HG02610 (cell line): ENCODE measurements around the gene MAML2.
A peak's percentile ranks its signal among the peaks of the same experiment; 100 is the strongest.

Experiments
- ATAC-seq: cut with Tn5 transposase; IDR thresholded peaks from one replicate; pipeline ENCODE4 v1.9.1; 2021; ENCODE audit warnings: mild to moderate bottlenecking, moderate library complexity; ENCODE audit not compliant: unreplicated experiment

The MAML2 gene

DNA sequence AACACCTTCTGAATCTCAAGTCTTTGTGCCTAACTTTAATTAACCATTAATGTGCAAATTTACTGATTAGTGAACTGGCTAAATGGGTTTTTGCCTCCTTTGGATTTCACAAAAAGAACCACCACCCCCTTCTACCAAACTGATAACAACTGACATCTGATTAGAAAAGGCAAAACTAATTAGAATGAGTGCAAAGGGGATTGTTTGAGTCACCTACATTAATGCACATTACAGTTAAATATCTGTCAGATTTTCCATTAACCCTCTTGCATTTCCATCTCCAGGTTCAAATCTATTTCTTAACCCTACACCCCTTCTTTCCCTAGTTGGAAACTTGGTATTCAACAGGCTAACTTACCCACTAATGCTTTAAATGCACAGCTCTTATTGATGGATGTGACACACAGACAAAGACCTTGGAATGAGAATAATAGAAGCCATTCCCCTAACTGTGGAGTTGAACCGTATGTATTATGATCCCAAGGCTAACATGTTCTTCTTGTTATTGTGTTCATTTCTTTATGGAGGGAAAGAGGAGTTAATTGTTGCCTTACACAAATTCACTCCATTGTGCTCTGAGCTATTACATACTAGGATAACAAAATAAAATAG is 257.6 kb downstream of the MAML2 start:
- no peak for ATAC-seq

DNA sequence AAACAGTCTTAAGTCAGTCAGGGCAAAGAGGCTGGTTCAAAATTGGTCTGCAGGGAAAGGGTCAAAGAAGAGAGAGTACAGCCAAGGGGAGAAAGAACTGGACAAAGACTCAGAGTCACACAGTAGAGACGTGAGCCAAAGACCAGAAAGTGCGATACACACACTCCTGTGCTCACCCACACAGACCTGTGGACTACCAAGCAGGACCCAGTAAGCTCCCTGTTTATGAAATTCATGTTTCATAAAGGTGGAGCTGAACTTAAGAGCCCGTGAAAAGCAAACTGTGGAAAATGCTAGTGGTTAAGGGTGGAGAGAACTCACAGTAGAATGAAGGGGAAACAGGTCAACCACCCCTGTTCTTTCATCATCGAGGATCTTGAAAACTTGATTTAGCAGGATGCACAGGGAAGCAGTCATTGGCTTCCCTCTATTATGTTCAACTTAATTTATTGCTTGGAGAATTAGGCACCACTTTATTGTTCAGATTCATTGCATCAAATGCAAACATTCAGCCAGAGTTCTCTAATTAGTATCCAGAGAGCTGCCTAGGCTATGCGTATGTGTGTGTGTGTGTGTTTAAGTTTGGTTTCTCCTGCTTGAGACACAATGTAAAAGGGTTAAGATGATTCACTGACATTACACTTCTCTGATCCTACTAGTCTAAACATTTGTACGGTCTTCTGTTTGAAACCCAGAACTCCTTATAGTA is 258.2 kb downstream of the MAML2 start:
- no peak for ATAC-seq

DNA sequence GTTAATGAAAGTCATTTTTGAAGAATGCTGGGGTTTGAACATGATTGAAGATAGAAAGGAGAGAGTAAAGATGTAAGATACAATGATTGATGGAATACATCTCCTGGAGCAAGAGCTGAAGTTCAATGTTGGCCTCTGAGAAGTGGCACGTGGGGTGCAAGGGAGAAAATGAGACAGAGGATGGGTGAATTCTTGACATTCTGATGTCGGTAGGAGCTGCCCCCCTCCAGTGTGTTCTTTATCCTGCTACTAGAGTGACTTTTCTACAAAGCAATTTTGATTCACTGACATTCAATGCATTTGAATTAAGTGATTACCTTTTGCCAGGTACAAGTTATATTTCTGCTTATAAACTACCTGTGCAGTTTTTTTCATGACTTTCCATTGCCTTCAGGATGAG is 260.1 kb downstream of the MAML2 start:
- no peak for ATAC-seq

DNA sequence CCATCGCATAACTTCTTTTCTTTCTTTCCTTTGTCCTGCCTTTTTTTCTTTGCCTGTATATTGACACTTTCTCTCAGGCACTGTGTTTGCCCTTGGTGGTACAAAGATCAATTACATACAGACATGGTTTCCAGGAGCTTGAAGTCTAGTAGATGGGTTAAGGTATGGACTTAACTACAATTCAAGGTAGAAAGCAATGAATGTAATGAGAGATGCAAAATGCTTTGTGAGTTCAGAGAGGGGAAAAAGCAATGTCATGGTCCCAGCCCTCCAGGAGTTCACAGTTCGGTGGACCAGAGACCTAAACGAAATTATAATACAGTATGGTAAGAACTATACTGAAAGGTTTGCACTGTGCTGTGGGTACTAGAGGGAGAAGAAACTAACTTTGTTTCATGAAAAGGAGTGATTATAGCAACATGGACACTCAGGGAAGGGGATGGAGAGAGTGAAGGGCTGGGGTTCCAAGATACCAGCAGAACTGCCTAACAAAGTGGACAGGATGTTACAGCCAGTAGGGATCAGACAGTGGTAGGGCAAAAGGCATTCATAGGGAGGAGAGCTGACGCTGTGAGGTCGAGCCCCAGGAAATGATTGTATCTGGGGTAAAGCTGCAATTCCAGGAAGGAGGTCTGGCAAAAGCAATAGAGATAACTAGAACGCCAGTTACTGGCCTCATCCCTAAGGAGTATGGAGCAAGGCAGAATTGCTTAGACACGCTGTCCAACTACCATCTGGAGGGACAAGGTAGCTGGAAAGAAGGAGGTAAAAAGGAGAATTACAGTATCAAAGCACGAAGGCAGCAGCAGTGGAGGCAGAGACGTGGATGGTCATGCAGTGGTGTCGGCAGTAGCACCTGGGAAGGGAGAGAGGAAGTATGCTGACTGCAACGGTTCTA is 260.7 kb downstream of the MAML2 start:
- ATAC-seq = no peak

DNA sequence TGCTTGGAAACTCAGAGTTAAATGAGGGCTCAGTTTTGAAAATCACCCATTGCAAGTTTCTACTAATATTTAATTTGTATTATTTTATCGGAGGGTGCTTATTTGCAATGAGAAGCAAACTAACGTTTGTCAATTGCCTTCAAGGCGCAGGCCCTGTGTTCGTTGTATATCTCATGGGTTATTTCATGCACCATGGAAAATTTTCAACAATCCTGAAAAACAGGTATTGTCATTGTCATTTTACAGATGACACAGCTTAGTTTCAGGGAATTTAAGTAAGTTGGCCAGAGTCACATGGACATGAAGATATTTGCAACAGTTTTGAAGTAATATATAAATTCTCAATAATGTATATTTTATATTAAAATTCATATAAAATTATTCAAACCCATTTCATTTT is 261.4 kb downstream of the MAML2 start:
- ATAC-seq = no peak

DNA sequence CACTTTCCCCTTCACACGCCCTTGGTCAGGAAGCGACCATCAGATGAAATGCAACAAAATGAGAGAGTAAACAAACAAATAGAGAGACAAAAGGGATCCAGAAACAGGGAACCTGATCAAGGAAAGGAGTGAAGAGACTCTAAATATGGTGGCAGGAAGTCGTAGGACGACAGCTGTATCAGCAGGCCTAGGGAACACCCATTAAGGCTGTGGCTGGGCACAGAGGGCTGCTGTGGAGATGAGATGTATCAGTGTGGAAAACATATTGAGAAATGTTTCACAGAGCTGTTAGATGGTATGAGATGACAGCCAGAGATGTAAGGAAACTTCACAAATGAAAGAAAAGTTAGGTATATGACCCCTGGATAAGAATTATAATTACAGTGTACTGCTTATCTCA is 263.3 kb downstream of the MAML2 start:
- no peak for ATAC-seq

DNA sequence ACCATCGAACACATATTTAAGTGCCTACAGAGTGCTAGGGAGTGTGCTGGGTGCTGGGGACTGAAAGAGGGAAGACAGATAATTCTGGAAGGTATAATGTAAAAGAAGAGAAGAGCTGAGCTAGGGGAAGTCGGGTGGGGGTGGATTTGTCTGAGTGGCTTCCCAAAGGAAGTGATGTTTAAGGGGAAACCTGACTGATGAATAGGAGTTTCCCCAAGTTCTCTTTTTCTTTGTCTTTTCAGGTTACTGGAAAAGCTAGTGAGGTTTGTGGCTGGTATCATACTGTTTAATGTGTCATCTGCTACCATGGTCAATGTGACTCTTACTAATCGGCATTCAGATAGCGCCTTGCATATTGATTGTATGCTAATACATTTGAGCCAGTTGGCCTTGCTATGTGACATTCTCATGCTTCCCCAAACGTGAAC is 267.4 kb downstream of the MAML2 start:
- peak; percentile 92 for ATAC-seq

DNA sequence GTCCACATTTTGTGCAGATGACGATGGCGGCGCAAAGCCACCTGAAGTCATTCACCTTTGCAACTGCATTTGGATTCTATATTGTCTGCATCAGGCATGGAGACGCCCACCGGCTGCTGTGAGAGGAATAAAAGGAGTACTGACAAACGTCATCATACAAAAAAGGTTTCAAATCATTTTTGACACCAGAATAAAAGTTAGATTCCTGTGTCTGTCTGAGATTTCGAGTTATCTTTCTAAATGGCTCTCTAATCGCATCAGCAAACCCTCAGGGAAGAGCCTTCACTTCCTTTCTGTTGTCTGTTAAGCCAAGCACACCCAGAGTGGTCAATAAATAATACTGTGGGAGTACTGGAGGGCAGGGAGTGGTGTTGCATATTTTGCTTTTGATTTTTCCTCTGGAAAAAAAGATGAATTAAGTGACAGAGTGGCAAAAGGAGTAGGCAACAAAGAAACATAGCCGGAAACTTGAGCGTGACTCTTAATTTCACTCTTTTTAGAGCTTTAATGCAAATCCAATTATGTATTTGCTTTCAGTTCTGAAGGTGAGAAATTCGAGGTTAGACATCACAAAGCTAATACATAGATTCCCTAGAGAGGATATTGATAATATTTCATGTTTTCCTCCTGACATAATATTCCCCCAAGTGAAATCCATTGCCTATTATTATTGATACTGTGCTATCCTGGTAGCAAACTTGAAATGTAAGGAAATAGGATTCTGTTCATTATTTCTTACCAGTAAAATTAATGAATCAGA is 268.3 kb downstream of the MAML2 start:
- no peak for ATAC-seq

DNA sequence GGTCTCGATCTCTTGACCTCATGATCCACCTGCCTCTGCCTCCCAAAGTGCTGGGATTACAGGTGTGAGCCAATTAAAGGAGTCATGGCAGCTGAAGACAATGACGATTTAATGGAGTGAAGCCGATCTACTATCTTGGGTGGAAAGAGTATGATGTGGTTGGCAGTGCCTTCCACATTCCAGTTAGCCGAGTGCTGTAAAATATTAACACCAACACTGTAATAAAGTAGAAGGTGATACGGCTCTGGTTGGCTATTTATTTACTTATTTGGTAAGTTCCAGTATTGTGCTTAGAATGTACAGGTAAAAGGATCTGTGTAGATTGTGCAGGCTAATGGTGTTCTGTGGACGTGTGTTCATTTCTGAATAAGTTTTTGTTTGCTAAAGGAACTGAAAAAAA is 269.5 kb downstream of the MAML2 start:
- ATAC-seq = no peak

DNA sequence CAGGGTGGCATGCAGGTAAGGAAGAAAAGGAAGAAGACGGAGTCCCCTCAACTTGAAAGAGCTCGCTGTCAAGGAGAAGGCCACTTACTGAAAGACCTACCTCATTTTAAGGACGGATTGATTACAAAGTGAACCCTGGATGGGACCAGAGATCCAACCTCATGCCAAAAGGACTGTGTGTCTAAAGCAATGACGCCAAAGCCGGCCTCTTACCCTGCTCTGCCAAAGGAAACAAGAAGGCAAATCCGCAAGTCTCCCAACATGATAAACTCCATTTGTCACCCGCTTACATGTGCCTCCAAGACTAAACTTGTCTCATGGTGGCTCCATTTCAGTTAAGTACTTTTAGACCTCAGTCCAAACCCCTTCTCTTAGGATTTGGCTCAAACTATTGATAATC is 270.4 kb downstream of the MAML2 start:
- no peak for ATAC-seq

DNA sequence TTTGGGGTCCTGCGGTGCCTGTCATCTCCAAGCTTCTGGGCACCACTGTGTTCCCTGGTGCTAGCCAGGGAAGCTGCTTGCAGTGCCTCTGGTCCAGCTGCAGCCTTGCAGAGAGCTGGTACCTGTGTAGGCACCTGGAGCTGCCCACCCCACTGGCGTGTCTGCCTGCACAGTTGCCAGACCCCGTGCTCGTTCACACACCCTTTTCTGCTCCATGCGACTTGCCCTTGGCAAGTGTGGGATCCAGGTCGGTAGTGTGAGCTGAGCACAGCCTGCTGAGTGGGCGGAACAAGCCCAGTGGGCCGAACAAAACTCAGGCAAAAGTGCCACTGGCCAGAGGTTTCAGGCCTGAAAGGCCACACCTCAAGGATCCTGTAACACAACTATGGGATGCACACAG is 272.5 kb downstream of the MAML2 start:
- no peak for ATAC-seq

DNA sequence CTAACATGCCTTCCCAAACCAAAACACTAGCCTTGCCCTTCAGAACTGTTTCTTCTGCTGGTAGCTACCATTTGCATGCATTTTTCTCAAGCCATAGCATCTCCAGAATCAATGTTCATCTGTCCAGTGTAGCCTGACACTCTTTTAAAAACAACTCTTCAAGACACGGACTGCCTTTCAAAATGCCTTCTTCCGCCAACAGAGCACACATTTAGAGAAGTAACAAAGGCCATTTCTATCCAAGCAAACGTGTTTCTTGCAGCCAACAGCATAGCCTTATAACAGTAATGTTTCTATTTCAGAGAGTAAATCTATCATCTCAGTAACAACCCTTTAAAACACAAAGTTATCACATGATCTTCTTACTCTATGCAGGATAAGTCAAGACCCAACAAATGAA is 275.8 kb downstream of the MAML2 start:
- no peak for ATAC-seq

DNA sequence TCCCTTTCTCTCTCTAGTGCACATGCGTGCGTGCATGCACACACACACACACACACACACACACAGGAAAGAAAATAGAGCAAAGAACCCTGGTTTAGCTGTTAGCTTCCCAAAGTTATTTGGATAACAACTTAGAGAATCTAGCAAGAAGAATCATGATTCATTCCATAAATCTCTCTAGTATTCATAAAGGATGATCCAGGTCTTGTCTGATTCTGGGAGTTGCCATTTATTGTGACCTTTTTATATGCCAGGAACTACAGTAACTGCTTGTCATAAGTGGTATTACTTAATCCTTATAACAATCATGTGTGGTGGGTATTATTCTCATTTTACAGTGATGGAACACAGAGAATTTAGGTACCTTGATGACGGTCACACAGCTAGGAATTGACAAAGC is 277.6 kb downstream of the MAML2 start:
- no peak for ATAC-seq

DNA sequence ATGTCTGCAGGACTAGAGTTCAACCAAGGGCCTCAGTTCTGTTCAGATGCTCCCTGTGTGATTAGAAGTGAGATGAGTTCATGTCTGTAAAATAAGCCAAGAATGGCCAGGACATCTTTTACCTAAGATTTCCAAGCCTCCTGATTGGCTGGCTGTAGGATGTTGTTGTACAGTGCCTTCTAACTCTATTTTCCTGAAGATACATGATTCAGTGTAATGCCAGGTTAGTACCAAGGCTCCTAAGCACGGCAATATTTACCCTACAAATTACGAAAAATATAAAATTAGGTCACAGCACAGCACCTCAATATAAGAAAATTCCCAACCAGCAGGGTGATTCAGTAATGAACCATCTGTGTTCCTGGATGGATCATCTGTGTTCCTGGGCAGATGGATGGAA is 279.1 kb downstream of the MAML2 start:
- no peak for ATAC-seq

DNA sequence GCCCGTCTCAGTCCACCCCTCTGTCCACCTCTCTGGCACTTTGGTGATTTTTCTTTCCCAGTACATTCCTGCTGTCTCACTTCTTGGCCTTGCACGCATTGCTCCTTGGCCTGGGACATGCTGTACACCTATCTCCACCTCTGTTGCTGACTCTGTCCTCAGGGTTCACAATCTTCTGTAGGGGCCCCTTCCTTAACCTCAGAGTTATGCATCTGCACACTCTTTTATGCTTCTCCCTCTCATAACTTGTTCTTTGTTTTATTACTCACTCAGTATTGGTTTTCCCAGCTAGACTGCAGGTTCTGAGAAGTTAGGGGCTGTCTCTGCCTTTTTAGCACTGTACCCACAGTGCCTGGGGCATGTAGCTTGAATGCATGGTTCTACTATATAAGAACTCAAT is 279.9 kb downstream of the MAML2 start:
- no peak for ATAC-seq

DNA sequence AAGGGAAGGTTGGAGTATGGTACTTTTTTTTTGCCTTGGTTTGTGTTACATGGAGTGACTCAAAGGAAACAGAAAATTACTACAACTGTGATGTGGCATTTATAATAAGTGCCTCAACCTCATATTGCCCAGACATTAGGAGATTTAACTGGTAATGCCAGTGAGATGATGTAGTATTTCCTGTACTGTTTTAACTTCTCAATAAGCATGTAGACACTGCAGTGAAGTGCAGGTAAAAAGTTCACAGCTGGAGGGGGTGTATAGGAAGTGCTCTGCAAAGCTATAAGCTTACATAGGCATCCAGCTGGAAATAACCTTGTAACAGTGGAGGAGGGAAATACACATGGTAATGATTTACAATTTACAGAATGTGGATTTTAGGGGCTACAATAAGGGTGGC is 280.9 kb downstream of the MAML2 start:
- ATAC-seq = peak; percentile 72

DNA sequence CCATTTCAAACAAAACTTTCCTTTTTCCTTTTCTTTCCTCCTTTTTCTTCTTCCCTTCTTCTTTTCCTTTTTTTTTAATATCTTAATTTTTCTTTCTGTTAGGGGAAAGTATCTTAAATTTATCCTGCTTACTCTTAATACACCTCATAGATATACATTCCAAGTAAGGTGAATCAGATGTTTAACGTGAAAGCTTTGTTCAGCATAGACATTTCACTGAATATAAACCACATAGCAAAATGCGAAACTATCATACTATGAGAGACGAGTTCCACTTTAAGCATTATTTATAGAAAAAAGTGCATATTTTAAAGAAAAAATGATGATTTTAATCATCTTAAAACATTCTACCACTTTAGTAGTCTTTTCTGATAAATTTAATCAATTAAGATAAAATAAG is 281.3 kb downstream of the MAML2 start:
- ATAC-seq = no peak

DNA sequence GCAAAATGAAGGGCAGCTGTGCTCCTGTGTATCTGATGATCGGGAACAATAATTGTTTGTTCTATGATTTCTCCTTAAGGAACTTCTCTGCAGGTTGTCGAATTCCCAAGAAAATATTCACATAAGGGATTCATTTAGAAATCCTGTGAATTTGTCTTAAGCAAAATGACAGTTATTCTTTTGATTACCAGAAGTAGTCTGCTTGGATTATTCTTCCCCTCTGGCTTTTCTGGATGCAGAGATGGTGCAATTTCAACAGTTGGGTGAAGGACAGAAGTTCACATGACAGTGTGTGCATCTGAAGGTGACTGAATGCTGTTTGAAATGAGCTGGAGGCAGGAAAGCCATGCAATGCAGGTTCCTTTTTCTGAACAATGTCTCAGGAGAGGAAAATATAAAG is 281.9 kb downstream of the MAML2 start:
- ATAC-seq = no peak

DNA sequence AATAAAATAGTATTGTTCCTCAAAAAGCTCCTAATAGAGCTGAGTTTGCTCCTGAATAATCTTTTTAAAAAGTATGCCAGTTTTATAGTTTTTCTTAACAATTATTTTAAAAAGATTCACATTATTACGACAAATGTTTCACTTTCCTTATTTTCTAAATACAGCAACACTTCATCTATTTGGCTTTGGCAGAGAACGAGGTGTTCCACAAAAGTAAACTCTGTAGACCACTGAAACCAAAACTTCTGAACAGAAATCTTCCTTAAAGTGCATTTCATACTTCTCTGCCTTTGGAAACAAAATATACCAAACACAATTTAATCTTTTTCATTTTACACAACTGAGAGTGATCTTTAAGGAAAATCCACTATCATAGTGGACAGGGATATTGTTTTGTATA is 285.5 kb downstream of the MAML2 start:
- ATAC-seq = no peak

DNA sequence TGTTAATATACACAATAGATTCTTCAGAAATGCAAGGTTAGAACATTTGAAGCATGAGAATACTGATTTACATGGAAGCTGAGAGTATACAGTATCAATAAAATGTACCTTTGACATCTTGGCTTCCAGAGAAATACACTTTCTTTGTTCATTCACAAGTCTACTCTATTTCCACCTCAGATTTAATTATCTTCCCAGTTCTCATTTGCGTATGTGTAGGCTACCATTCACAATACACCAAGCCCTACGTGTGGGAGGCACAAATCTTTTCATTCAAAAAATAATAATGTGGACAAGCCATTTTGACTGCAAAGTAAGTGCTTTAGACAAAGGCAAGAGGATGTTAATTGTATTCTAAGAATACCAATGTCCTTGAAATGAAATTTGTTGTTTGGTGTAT is 286.4 kb downstream of the MAML2 start:
- ATAC-seq = no peak

DNA sequence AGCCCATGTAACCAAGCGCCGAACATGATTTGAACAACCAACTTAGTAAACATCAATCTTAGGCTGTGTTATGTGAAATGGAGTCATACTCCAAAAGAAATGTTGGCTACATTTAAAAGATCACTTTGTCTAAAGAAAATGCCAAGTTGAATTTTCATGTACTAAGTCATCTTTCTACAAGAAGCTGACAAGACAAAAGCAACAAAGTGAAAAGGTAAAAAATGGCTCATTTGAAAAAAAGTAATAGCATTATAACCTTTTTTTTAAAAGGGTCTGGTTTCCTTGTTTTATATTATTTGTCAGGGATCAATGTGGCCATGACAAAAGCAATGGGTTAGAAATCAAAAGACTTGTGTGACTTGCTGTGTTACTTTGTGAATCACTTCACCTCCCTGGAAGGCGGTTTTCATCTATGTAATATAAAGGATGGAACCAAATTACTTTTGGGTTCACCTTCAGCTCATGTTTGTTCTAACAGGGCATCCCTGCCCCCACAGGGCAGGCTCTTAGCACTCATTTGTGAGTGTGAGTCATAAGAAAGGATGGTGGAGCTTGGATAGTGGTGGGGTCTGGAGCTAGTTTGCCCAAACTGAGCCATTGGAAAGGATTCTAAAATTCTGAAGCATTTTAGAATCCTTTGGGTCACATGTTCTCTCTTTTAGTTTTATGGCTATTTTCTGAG is 287.1 kb downstream of the MAML2 start:
- no peak for ATAC-seq
